Measurements from ENCODE around the gene SSBP1.

The SSBP1 gene

GRCh38 chr7:141701489-141702046, 36.6 kb upstream of the SSBP1 start:
- no peak for TF ChIP-seq CREB1 (IDR thresholded peaks at IDR 0.05; ENCODE audit: low read depth)
- TF ChIP-seq CEBPB (IDR thresholded peaks at IDR 0.05) = no peak
- TF ChIP-seq TCF12 (IDR thresholded peaks at IDR 0.05; ENCODE audit: low read depth) = no peak
- TF ChIP-seq RAD21 (IDR thresholded peaks at IDR 0.05; ENCODE audit: low read depth) = no peak
- no peak for TF ChIP-seq NFIC (IDR thresholded peaks at IDR 0.05)
- no peak; the same call in 1 of the 2 replicates for TF ChIP-seq TAF1 (IDR thresholded peaks at IDR 0.05; ENCODE audit: low read depth)
- no peak for TF ChIP-seq ZBTB7A (IDR thresholded peaks at IDR 0.05; ENCODE audit: low read depth)
- TF ChIP-seq TEAD4 (IDR thresholded peaks at IDR 0.05) = no peak
- TF ChIP-seq USF1 (IDR thresholded peaks at IDR 0.05) = no peak
- TF ChIP-seq EGR1 (IDR thresholded peaks at IDR 0.05) = no peak
- TF ChIP-seq YY1 (IDR thresholded peaks at IDR 0.05; ENCODE audit: low read depth) = no peak

GRCh38 chr7:141702047-141702567, 36.1 kb upstream of the SSBP1 start, which contains the start of gene DENND11:
Gene DENND11 (minus strand): TSS chr7:141702166. CDS start chr7:141702153, 13 bp downstream.
- TF ChIP-seq ZBTB7A (IDR thresholded peaks at IDR 0.05; ENCODE audit: low read depth) (no peak), CEBPB (IDR thresholded peaks at IDR 0.05) (peak; percentile 44; the same call in 1 of the 2 replicates)

- no peak for TF ChIP-seq EP300 (IDR thresholded peaks at IDR 0.05; ENCODE audit: borderline replicate concordance)
- TF ChIP-seq EGR1 (IDR thresholded peaks at IDR 0.05) = no peak
- no peak for TF ChIP-seq TCF12 (IDR thresholded peaks at IDR 0.05; ENCODE audit: low read depth)
- no peak for TF ChIP-seq NFIC (IDR thresholded peaks at IDR 0.05)
- TF ChIP-seq CEBPB (IDR thresholded peaks at IDR 0.05) = no peak
- no peak for TF ChIP-seq ZBTB7A (IDR thresholded peaks at IDR 0.05; ENCODE audit: low read depth)
- TF ChIP-seq MAX (IDR thresholded peaks at IDR 0.05) = no peak
- no peak for TF ChIP-seq USF1 (IDR thresholded peaks at IDR 0.05)
- TF ChIP-seq REST (IDR thresholded peaks at IDR 0.05; ENCODE audit: low read depth) = no peak
- TF ChIP-seq TAF1 (IDR thresholded peaks at IDR 0.05; ENCODE audit: low read depth) = no peak
- no peak for TF ChIP-seq TEAD4 (IDR thresholded peaks at IDR 0.05)
- TF ChIP-seq YY1 (IDR thresholded peaks at IDR 0.05; ENCODE audit: low read depth) = no peak
Observed at GRCh38 chr7:141702892-141703291, 35.3 kb upstream of the SSBP1 start.

GRCh38 chr7:141704112-141704511, 34.0 kb upstream of the SSBP1 start:
- TF ChIP-seq YY1 (IDR thresholded peaks at IDR 0.05; ENCODE audit: low read depth) (no peak), USF1 (IDR thresholded peaks at IDR 0.05) (no peak), CEBPB (IDR thresholded peaks at IDR 0.05) (no peak), TEAD4 (IDR thresholded peaks at IDR 0.05) (no peak), CREB1 (IDR thresholded peaks at IDR 0.05; ENCODE audit: low read depth) (no peak)

GRCh38 chr7:141704741-141705140, 33.4 kb upstream of the SSBP1 start:
- no peak for TF ChIP-seq TCF12 (IDR thresholded peaks at IDR 0.05; ENCODE audit: low read depth)
- no peak for TF ChIP-seq REST (IDR thresholded peaks at IDR 0.05; ENCODE audit: low read depth)
- no peak for TF ChIP-seq NFIC (IDR thresholded peaks at IDR 0.05)
- TF ChIP-seq TEAD4 (IDR thresholded peaks at IDR 0.05) = no peak
- TF ChIP-seq MAX (IDR thresholded peaks at IDR 0.05) = no peak
- TF ChIP-seq YY1 (IDR thresholded peaks at IDR 0.05; ENCODE audit: low read depth) = no peak
- no peak for TF ChIP-seq CEBPB (IDR thresholded peaks at IDR 0.05)

GRCh38 chr7:141706239-141707064, 31.7 kb upstream of the SSBP1 start:
- TF ChIP-seq FOXM1 (IDR thresholded peaks at IDR 0.05; ENCODE audit: borderline replicate concordance, low read depth) (no peak), EP300 (IDR thresholded peaks at IDR 0.05; ENCODE audit: borderline replicate concordance) (no peak), ZBTB7A (IDR thresholded peaks at IDR 0.05; ENCODE audit: low read depth) (no peak), MAX (IDR thresholded peaks at IDR 0.05) (no peak), EGR1 (IDR thresholded peaks at IDR 0.05) (no peak), REST (IDR thresholded peaks at IDR 0.05; ENCODE audit: low read depth) (no peak), CREB1 (IDR thresholded peaks at IDR 0.05; ENCODE audit: low read depth) (no peak), TAF1 (IDR thresholded peaks at IDR 0.05; ENCODE audit: low read depth) (no peak), YY1 (IDR thresholded peaks at IDR 0.05; ENCODE audit: low read depth) (no peak), RAD21 (IDR thresholded peaks at IDR 0.05; ENCODE audit: low read depth) (no peak), TCF12 (IDR thresholded peaks at IDR 0.05; ENCODE audit: low read depth) (no peak), USF1 (IDR thresholded peaks at IDR 0.05) (no peak), CEBPB (IDR thresholded peaks at IDR 0.05) (no peak), TEAD4 (IDR thresholded peaks at IDR 0.05) (no peak), NFIC (IDR thresholded peaks at IDR 0.05) (no peak)
